Thyroid gland (tissue), 4 donors: ENCODE results near the gene RHOG. TPM values are rescaled to one million over a fixed set of nuclear protein-coding genes. Genes with fewer than 3 reads are reported as not detected.
"Not testable (repeated sequence)": the region's sequence is repeated elsewhere in the genome, so short reads cannot be mapped to it uniquely, and the experiment has no call there.

Source experiments
- DNase-seq, 2 donors: peaks; one replicate each; pipeline ENCODE4 v3.0.0-alpha.2; 2019
- H3K27ac ChIP-seq, 3 donors: fragments of 200-600 bp; sonication (generic); 1 replicate in 2 of 3; 2 replicates in 1 of 3; pipeline ENCODE4 v1.5.1; 2016 to 2019; ENCODE audit warnings: mild to moderate bottlenecking in 1 of 3, moderate library complexity in 1 of 3
- H3K27me3 ChIP-seq: fragments of 200-600 bp; sonication (generic); one replicate; pipeline ENCODE4 v1.5.1; 2019
- H3K36me3 ChIP-seq, 2 donors: fragments of 200-600 bp; sonication (generic); one replicate each; pipeline ENCODE4 v1.5.1; 2016 to 2019
- H3K4me1 ChIP-seq, 2 donors: fragments of 200-600 bp; sonication (generic); one replicate each; pipeline ENCODE4 v1.5.1; 2017 to 2019
- H3K4me3 ChIP-seq, 3 donors: fragments of 200-600 bp; sonication (generic); replicated peaks in 1 of 3; 1 replicate in 2 of 3; 2 replicates in 1 of 3; pipeline ENCODE4 v1.5.1; 2016; ENCODE audit warnings: mild to moderate bottlenecking in 1 of 3
- H3K9me3 ChIP-seq: fragments of 200-600 bp; sonication (generic); one replicate; pipeline ENCODE4 v1.5.1; 2017
- POLR2A ChIP-seq, 2 donors: fragments of 450-650 bp; IDR thresholded peaks; one replicate each; pipeline ENCODE4 v1.6.1; 2017; ENCODE audit warnings: antibody characterized with exemption in 2 of 2, mild to moderate bottlenecking in 2 of 2, moderate library complexity in 1 of 2
- WGBS, 2 donors: methylation state at CpG; one replicate each; pipeline ENCODE4 v1.1.5; 2017; 5-methylcytosine and 5-hydroxymethylcytosine counted together
- intact Hi-C: fragments of 100-400 bp; cut with DNase I; formaldehyde crosslinking; loops from one replicate; pipeline ENCODE4 v1.15.1; 2023
- total RNA-seq, 4 donors: library from RNA; depleted of rRNA; stranded (reverse); fragments of >200 nt; gene quantifications; one replicate each; pipeline ENCODE4 v1.2.3, GENCODE V29; 2016
- TF ChIP-seq, protein P1 (sequence below), 6 experiments: fragments of 200-600 bp in 3 of 6; fragments of 450-650 bp in 3 of 6; sonication (generic) in 3 of 6; IDR thresholded peaks; one replicate each; pipeline ENCODE4 v1.5.1; 2016 to 2019; ENCODE audit warnings: antibody characterized with exemption in 6 of 6, mild to moderate bottlenecking in 2 of 6, inconsistent platforms in 1 of 6, moderate library complexity in 1 of 6

Gene RHOG
- total RNA-seq, 4 donors from 2014 or later: 17.3 to 39.0 (median 27.8) TPM

DNA sequence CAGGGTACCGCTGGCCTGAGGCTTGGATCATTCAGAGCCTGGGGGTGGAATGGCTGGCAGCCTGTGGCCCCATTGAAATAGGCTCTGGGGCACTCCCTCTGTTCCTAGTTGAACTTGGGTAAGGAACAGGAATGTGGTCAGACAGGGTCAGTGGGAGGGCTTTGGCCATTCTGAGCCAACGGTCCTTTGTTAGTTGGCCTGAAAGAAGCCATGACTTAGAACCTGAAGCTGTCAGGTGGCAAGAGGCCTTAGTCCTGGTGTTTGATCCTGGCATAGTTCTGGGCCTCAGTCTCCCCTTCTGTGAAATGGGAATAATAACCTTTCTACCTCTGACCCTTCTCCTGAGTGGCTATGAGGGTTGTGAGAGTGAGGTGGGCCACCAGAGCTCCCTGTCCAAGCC is 24.1 kb downstream of the RHOG start:
- WGBS, 2 donors: 54 to 75% methylated on average over 2 of the region's 2 CpGs
- H3K27ac ChIP-seq: no peak overlapping the region

DNA sequence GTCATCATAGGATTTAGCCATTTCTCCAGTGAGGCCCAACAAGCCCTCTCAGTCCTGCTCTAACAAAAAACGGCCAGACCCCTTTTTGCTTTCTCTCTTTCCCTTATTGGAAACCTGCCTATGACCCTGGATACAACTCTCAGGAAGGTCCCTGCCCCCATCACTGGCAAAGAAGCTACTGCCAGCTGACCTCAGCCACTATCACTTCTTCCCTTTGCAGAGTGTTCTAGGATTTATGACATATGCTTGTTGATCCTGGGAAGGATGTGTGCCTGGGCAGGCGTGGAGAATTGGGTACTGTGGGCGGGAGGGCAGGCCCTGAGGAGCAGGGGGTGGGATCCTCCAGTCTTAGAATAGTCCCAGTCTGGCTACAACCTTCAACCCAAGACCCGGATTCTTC is 24.9 kb downstream of the RHOG start:
- H3K36me3 ChIP-seq: no peaks in the 10 kb centered on the region
- no peak for TF ChIP-seq POLR2A (IDR thresholded peaks at IDR 0.05)
- TF ChIP-seq, protein P1, sequence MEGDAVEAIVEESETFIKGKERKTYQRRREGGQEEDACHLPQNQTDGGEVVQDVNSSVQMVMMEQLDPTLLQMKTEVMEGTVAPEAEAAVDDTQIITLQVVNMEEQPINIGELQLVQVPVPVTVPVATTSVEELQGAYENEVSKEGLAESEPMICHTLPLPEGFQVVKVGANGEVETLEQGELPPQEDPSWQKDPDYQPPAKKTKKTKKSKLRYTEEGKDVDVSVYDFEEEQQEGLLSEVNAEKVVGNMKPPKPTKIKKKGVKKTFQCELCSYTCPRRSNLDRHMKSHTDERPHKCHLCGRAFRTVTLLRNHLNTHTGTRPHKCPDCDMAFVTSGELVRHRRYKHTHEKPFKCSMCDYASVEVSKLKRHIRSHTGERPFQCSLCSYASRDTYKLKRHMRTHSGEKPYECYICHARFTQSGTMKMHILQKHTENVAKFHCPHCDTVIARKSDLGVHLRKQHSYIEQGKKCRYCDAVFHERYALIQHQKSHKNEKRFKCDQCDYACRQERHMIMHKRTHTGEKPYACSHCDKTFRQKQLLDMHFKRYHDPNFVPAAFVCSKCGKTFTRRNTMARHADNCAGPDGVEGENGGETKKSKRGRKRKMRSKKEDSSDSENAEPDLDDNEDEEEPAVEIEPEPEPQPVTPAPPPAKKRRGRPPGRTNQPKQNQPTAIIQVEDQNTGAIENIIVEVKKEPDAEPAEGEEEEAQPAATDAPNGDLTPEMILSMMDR (IDR thresholded peaks at IDR 0.05): no peak
- intact Hi-C loops: no loop called here
- H3K27me3 ChIP-seq: no peaks in the 10 kb centered on the region
- peaks cover 7 to 10% of the 10 kb centered on the region in 2 donors for H3K4me1 ChIP-seq
- peak; percentile 31 to 39 for DNase-seq
- H3K4me3 ChIP-seq: no peak overlapping the region
- peak overlapping the region in 1 of 3 donors; percentile 12 for H3K27ac ChIP-seq
- H3K9me3 ChIP-seq: no peaks in the 10 kb centered on the region
- WGBS, 2 donors: 77 to 88% methylated on average over 3 to 4 of the region's 4 CpGs

More for the DNA sequence above, 24.1 kb downstream of the RHOG start:
- Histone ChIP-seq H3K36me3 (no peaks in the 10 kb centered on the region), H3K4me1 (peaks cover 7 to 10% of the 10 kb centered on the region in 2 donors), H3K27me3 (no peaks in the 10 kb centered on the region), H3K9me3 (no peaks in the 10 kb centered on the region), H3K4me3 (no peak overlapping the region)
- no peak for TF ChIP-seq POLR2A (IDR thresholded peaks at IDR 0.05)
- TF ChIP-seq, protein P1 (IDR thresholded peaks at IDR 0.05): no peak
- intact Hi-C loops: no loop called here
- peak; percentile 41 to 54 for DNase-seq

DNA sequence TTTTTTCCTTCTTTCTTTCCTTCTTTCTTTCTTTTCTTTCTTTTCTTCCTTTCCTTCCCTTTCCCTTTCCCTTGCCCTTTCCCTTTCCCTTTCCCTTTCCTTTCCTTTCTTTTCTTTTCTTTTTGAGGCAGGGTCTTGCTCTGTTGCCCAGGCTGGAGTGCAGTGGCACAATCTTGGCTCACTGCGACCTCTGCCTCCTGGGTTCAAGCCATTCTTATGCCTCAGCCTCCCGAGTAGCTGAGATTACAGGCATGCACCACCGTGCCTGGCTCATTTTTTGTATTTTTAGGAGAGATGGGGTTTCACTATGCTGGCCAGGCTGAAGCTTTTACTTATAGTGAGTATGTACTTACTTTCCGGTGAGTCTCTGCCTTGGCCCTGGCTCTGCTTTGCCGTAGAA is 25.9 kb downstream of the RHOG start:
- H3K27me3 ChIP-seq, H3K36me3 ChIP-seq, H3K9me3 ChIP-seq, intact Hi-C loops, DNase-seq, H3K27ac ChIP-seq, H3K4me3 ChIP-seq: not testable (repeated sequence)
- WGBS, 2 donors: 93 to 95% methylated on average over 5 of the region's 5 CpGs
- peaks cover 7 to 13% of the 10 kb centered on the region in 2 donors for H3K4me1 ChIP-seq

DNA sequence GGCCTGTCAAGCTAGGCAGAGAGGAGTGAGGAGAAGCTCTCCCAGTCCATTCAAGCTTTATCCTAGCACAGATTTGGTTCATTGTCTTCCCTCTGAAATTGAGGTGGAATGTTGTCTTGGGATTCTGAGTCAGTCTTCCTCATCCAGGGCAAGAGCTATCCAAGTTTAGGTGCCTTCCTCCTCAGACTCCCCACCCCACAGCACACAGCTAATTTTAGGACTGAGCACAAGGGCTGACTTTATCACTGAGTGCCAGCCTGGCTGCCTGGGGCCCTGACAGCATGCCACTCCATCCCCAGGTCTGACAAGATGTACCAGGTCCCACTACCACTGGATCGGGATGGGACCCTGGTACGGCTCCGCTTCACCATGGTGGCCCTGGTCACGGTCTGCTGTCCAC is 29.8 kb downstream of the RHOG start:
- no peak for DNase-seq
- TF ChIP-seq POLR2A (IDR thresholded peaks at IDR 0.05): no peak
- TF ChIP-seq, protein P1 (IDR thresholded peaks at IDR 0.05): no peak
- H3K27me3 ChIP-seq: no peaks in the 10 kb centered on the region
- intact Hi-C loops: no loop called here
- H3K9me3 ChIP-seq: no peaks in the 10 kb centered on the region
- H3K4me1 ChIP-seq: peaks cover 16 to 20% of the 10 kb centered on the region in 2 donors
- no peak overlapping the region for H3K4me3 ChIP-seq
- H3K36me3 ChIP-seq: no peaks in the 10 kb centered on the region
- 92% methylated on average over 4 of the region's 4 CpGs; no CpG with 5 or more reads in 1 of the 2 donors for WGBS, 2 donors
- H3K27ac ChIP-seq: no peak overlapping the region

DNA sequence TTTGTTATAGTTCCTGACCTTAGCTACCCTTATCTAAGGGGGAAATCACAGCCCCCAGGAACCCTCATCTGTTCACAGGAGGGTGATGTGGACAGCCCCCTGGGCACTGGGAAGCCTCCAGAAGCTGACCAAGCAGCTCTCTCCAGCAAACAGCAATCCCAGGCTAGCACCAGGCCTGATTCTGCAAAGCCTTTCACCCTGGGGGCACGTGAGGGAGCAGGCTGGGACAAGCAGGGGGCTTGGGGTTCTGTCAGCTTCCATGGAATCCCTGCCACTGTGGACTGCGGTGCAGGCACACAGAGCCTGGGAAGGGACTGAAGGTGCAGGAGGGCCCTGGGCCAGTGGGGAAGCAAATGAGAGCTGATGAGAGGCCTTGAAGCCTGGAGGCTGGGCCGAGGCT is 30.3 kb downstream of the RHOG start:
- no peak for TF ChIP-seq POLR2A (IDR thresholded peaks at IDR 0.05)
- TF ChIP-seq, protein P1 (IDR thresholded peaks at IDR 0.05): no peak
- WGBS, 2 donors: 94 to 95% methylated on average over 3 of the region's 3 CpGs
- H3K4me1 ChIP-seq: peaks cover 13 to 20% of the 10 kb centered on the region in 2 donors
- DNase-seq: no peak
- H3K27me3 ChIP-seq: no peaks in the 10 kb centered on the region
- H3K27ac ChIP-seq: no peak overlapping the region
- H3K4me3 ChIP-seq: no peak overlapping the region
- no peaks in the 10 kb centered on the region for H3K36me3 ChIP-seq
- intact Hi-C loops: no loop called here
- no peaks in the 10 kb centered on the region for H3K9me3 ChIP-seq

DNA sequence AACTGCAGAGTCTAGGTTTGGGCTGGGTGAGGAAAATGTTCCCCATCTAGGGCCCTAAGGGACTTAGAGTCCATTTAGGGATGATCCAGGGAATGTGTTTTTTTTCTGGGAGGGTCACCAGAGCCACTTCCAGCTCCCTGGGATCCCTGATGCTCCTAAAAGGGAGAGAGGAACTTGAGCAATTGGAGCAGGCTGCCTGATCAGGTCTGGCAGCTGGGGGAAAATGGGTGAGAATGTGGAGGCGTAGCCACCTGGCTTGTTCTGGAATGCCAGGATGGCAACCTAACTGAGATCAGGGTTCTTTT is 31.2 kb downstream of the RHOG start:
- no peak for TF ChIP-seq POLR2A (IDR thresholded peaks at IDR 0.05)
- TF ChIP-seq, protein P1 (IDR thresholded peaks at IDR 0.05): no peak
- intact Hi-C loops: no loop called here
- no peaks in the 10 kb centered on the region for H3K27me3 ChIP-seq
- DNase-seq: no peak
- H3K4me1 ChIP-seq: peaks cover 13 to 20% of the 10 kb centered on the region in 2 donors
- H3K9me3 ChIP-seq: no peaks in the 10 kb centered on the region
- no peaks in the 10 kb centered on the region for H3K36me3 ChIP-seq
- no peak overlapping the region for H3K4me3 ChIP-seq
- WGBS, 2 donors: 94 to 100% methylated on average over 1 of the region's 1 CpG
- H3K27ac ChIP-seq: peak overlapping the region in 2 of 3 donors; percentile 2 to 79
